Liver (tissue), 9 donors: ENCODE measurements around the gene STK17B. TPM values are rescaled to one million over a fixed set of nuclear protein-coding genes. Genes with fewer than 3 reads are reported as not detected.

Source experiments
- DNase-seq: peaks from one replicate; pipeline ENCODE4 v3.0.0-alpha.2; 2017; ENCODE audit warnings: low spot score
- H3K27ac ChIP-seq, 2 donors: one replicate each; pipeline ENCODE4 v1.7.0; 2013; ENCODE audit warnings: inconsistent platforms in 2 of 2, low read length in 2 of 2, control low read depth in 1 of 2, low read depth in 1 of 2, mild to moderate bottlenecking in 1 of 2
- H3K27me3 ChIP-seq, 4 donors: one replicate each; pipeline versions ENCODE4 v1.6.1 to v1.7.0; 2013; ENCODE audit warnings: low read length in 3 of 4, inconsistent platforms in 1 of 4, mild to moderate bottlenecking in 1 of 4, moderate library complexity in 1 of 4; ENCODE audit not compliant: control insufficient read depth in 4 of 4, insufficient read depth in 4 of 4
- H3K36me3 ChIP-seq, 4 donors: one replicate each; pipeline versions ENCODE4 v1.6.1 to v1.7.0; 2013; ENCODE audit warnings: low read length in 3 of 4, mild to moderate bottlenecking in 3 of 4, low read depth in 1 of 4, moderate library complexity in 1 of 4; ENCODE audit not compliant: control insufficient read depth in 4 of 4, insufficient read depth in 3 of 4
- H3K4me1 ChIP-seq, 4 donors: one replicate each; pipeline versions ENCODE4 v1.6.1 to v1.7.0; 2013; ENCODE audit warnings: low read length in 3 of 4, mild to moderate bottlenecking in 3 of 4, moderate library complexity in 1 of 4; ENCODE audit not compliant: control insufficient read depth in 4 of 4, insufficient read depth in 4 of 4
- H3K4me3 ChIP-seq, 3 donors: one replicate each; pipeline versions ENCODE4 v1.6.1 to v1.7.0; 2013; ENCODE audit warnings: low read length in 3 of 3, control low read depth in 1 of 3, low read depth in 1 of 3, mild to moderate bottlenecking in 1 of 3
- H3K9ac ChIP-seq, 2 donors: one replicate each; pipeline ENCODE4 v1.7.0; 2013; ENCODE audit warnings: low read length in 2 of 2, mild to moderate bottlenecking in 2 of 2, moderate library complexity in 2 of 2, control low read depth in 1 of 2, low read depth in 1 of 2
- H3K9me3 ChIP-seq, 4 donors: one replicate each; pipeline versions ENCODE4 v1.6.1 to v1.7.0; 2013; ENCODE audit warnings: low read length in 3 of 4; ENCODE audit not compliant: control insufficient read depth in 4 of 4
- CTCF ChIP-seq: fragments of 150-350 bp; IDR thresholded peaks from 2 replicates; pipeline ENCODE4 v1.5.1; 2017; ENCODE audit warnings: improper control_type of control experiment, low read depth, low read length; ENCODE audit not compliant: missing input control
- FOXA2 ChIP-seq: IDR thresholded peaks from 2 replicates; pipeline ENCODE4 v1.6.1; 2016; ENCODE audit warnings: antibody characterized with exemption
- HNF4A ChIP-seq, 2 donors: conservative IDR thresholded peaks; 2 replicates each; pipeline ENCODE4 v1.6.1; 2016; ENCODE audit warnings: antibody characterized with exemption in 2 of 2, mild to moderate bottlenecking in 2 of 2
- JUND ChIP-seq, 2 donors: IDR thresholded peaks; 2 replicates each; pipeline ENCODE4 v1.6.1; 2016; ENCODE audit warnings: antibody characterized with exemption in 2 of 2
- MAX ChIP-seq: IDR thresholded peaks from 2 replicates; pipeline ENCODE4 v1.6.1; 2016; ENCODE audit warnings: antibody characterized with exemption
- RAD21 ChIP-seq, 2 donors: IDR thresholded peaks; 2 replicates each; pipeline ENCODE4 v1.6.1; 2016; ENCODE audit warnings: antibody characterized with exemption in 2 of 2, mild to moderate bottlenecking in 2 of 2
- REST ChIP-seq: IDR thresholded peaks from 2 replicates; pipeline ENCODE4 v1.6.1; 2016; ENCODE audit warnings: antibody characterized with exemption, mild to moderate bottlenecking
- RXRA ChIP-seq, 2 donors: IDR thresholded peaks; 2 replicates each; pipeline ENCODE4 v1.6.1; 2017 to 2018; ENCODE audit warnings: antibody characterized with exemption in 2 of 2, mild to moderate bottlenecking in 1 of 2
- SP1 ChIP-seq: IDR thresholded peaks from 2 replicates; pipeline ENCODE4 v1.6.1; 2018; ENCODE audit warnings: antibody characterized with exemption, mild to moderate bottlenecking
- TAF1 ChIP-seq: conservative IDR thresholded peaks from 2 replicates; pipeline ENCODE4 v1.6.1; 2016; ENCODE audit warnings: antibody characterized with exemption, mild to moderate bottlenecking
- ZBTB33 ChIP-seq: IDR thresholded peaks from 2 replicates; pipeline ENCODE4 v1.6.1; 2016; ENCODE audit warnings: antibody characterized with exemption
- WGBS: extraction: QIAGEN DNeasy Blood & Tissue Kit; methylation state at CpG from one replicate; pipeline ENCODE4 v1.1.7; 2013; 5-methylcytosine and 5-hydroxymethylcytosine counted together
- polyA plus RNA-seq, 2 donors: library from polyadenylated mRNA; stranded (reverse) in 1 of 2; unstranded in 1 of 2; fragments of 200-250 nt in 1 of 2; fragments of >200 nt in 1 of 2; fragmentation: Nextera tagmentation in 1 of 2; extraction: Ambion mirVana in 1 of 2; gene quantifications; one replicate each; pipeline versions ENCODE4 v1.2.1 to v1.2.3, GENCODE V29; 2013 to 2015
- total RNA-seq, 2 donors: library from RNA; depleted of rRNA; stranded (reverse); fragments of >200 nt; gene quantifications; one replicate each; pipeline ENCODE4 v1.2.3, GENCODE V29; 2014
- donor health status: healthy.
- donor health status: healthy.
- donor health status: healthy.
- donor health status: healthy.
- donor health status: healthy.

The STK17B gene
- total and polyA plus RNA-seq, 4 donors, result 1.0 to 21.8 (median 4.6) TPM

GRCh38 chr2:196142825-196143224 lies 28.6 kb downstream of the STK17B start:
- Histone ChIP-seq H3K9ac (no peak overlapping the region), H3K4me1 (no peaks in the 10 kb centered on the region), H3K27ac (no peak overlapping the region), H3K9me3 (no peaks in the 10 kb centered on the region), H3K27me3 (no peaks in the 10 kb centered on the region), H3K36me3 (peaks cover 0 to 5% (median 2%) of the 10 kb centered on the region in 4 donors), H3K4me3 (no peak overlapping the region)
- no peak for DNase-seq
- whole genome bisulfite sequencing, result 79% methylated on average over 1 of the region's 1 CpG
- TF ChIP-seq HNF4A (conservative IDR thresholded peaks at IDR 0.05) (no peak), SP1 (no peak)

- Histone ChIP-seq H3K4me1 (no peaks in the 10 kb centered on the region), H3K9me3 (peaks cover 0 to 2% (median 0%) of the 10 kb centered on the region in 4 donors), H3K36me3 (peaks cover 1 to 5% (median 4%) of the 10 kb centered on the region in 4 donors), H3K27ac (no peak overlapping the region), H3K4me3 (no peak overlapping the region), H3K27me3 (no peaks in the 10 kb centered on the region), H3K9ac (no peak overlapping the region)
- DNase-seq, result no peak
- TF ChIP-seq JUND (IDR thresholded peaks at IDR 0.05), result no peak
- no peak for TF ChIP-seq FOXA2
- no peak for TF ChIP-seq MAX
- TF ChIP-seq CTCF, result no peak
- TF ChIP-seq RXRA (IDR thresholded peaks at IDR 0.05), result no peak
- TF ChIP-seq TAF1, result no peak
- no peak for TF ChIP-seq ZBTB33
- TF ChIP-seq REST, result no peak
- TF ChIP-seq SP1, result no peak
Measured at GRCh38 chr2:196140213-196140612, 31.2 kb downstream of the STK17B start.

- peaks cover 1 to 5% (median 4%) of the 10 kb centered on the region in 4 donors for H3K36me3 ChIP-seq
- no peaks in the 10 kb centered on the region for H3K4me1 ChIP-seq
- H3K9ac ChIP-seq, result no peak overlapping the region
- no peak overlapping the region for H3K27ac ChIP-seq
- H3K4me3 ChIP-seq, result no peak overlapping the region
- H3K9me3 ChIP-seq, result peaks cover 0 to 3% (median 1%) of the 10 kb centered on the region in 4 donors
- no peak for DNase-seq
- TF ChIP-seq ZBTB33, result no peak
- TF ChIP-seq RXRA (IDR thresholded peaks at IDR 0.05), result no peak
- no peak for TF ChIP-seq REST
- no peak for TF ChIP-seq RAD21 (IDR thresholded peaks at IDR 0.05)
- no peak for TF ChIP-seq SP1
- TF ChIP-seq FOXA2, result no peak
- TF ChIP-seq JUND (IDR thresholded peaks at IDR 0.05), result no peak
- WGBS, result 97% methylated on average over 2 of the region's 2 CpGs
- no peaks in the 10 kb centered on the region for H3K27me3 ChIP-seq
Measured at GRCh38 chr2:196137271-196137670, 34.1 kb downstream of the STK17B start.
